HL-60/S4 treated with retinoic acid at 250 ng/mL for 4 days and 3 days (cell line): ENCODE data around the gene THSD7A.

Source experiments
- in situ Hi-C: fragments of 300-500 bp; cut with MboI; formaldehyde crosslinking; loops from 2 replicates; pipeline ENCODE4 v1.7.0; 2022; ENCODE audit warnings: low sequenced_read_pairs

THSD7A gene

DNA sequence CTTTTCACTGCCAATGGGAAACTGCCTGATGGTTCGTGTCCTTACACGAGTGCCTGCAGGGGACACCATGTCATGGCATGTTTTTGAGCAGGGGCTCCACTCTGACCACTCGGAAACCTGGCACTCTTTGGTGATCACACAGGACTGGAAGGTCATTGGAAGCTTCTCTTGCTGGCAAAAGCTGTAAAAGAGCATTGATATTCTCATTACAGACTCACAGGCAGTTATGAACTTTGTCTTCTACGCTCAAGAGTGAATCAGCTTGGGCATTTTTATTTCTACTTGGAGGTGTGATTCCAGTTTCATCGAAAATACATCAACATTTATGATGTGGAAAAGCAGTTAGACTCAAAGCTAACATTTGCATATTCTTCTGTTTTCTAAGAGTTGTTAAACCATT, 238.7 kb downstream of the THSD7A start:
- in situ Hi-C loops, result no loop called here

DNA sequence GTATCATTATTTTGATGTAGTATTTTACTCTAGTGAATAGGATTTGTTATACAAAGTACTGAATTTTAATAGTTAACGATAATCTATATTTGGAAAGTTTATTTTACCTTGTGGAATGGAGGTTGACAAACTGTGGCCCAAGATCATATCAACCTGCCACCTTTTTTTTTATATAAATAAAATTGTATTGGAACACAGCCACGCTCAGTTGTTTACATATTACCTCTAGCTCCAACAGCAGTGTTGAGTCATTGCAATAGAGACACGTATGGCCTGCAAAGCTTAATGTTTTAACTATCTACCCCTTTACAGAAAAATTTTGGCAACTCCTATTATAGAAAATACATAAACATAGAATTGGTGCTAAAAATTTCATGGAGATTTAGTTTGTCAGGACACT, 239.3 kb downstream of the THSD7A start:
- in situ Hi-C loops, result no loop called here

DNA sequence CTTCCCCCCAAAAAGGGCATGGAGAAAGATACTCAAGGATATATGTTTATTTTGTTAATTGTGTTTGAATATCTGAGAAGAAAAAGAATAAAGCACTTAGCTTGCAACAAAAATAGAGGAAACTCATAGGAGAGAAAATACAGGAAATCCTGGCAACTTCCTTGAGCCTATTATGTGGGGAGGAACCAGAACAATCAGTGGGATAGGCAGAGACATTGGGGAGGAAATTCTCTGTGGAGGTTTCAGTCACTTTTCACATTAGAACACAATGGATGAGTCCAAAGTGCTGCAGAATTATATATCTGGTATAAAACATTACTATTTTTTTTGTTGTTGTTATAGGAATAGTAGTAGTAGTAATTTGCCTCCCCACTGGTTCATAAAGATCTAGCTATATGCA, 240.1 kb downstream of the THSD7A start:
- in situ Hi-C loops, result no loop called here

DNA sequence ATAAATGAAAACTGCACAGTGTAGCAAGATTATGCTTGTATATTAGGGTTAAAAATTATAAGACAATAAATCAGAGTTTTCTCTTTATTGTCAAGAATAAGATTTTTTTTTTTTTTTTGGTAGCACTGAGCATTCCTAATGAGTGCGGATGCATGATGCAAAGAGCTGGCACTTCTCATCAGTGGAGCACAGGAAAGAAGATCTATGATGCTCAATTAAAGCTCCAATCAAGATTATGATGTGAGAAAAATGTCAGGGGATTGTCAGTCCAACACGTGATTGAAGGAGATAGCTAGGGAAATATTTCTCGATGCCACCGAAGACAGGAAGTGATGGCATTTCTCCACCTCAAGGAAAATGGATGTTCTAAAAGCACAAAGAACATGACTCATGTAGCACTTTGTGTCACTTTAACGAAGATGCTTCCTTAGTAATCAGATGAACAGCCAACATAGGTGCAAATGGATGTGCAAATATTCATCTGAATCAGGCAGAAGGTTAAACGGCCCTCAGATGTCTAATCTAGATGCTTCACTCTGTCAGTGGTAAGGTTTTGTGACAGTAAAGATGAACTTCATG, 240.9 kb downstream of the THSD7A start:
- in situ Hi-C loops, result no loop called here

DNA sequence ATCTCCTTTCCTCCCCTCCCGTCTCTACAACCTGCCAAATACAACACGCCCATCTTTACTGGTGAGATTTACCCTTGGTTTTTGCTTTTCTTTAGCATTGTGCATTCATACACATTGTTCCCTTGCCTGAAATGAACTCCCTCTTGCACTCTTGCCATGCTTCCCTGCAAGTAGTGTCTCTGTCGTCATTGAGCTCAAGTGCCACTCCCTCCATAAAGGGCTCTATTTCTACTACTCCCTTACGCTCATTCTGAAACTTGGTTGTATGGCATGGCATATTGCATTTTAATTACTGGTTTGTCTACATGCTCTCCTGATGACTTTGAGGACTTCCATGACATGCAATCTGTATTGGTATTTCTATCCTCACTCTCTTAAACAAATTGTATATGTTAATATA, 242.7 kb downstream of the THSD7A start:
- in situ Hi-C loops, result no loop called here

DNA sequence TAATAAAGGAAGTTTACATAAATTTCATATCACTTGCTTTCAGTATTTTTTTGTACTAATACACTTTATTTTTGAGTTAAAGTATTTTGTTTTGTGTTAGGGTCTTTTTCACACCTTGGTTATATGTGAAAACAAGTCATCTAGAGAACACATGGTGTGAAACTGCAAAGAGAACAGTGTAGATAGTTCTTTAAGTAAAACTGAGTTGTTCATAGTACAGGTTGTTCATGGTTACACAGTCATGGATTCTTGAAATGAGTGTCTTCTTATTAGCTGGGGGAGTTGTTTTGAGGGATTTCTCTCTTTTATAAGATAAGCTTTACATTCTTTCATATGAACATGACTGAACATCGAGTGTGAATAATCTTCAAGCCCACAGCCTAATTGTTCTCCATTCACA, 244.2 kb downstream of the THSD7A start:
- in situ Hi-C loops, result no loop called here

DNA sequence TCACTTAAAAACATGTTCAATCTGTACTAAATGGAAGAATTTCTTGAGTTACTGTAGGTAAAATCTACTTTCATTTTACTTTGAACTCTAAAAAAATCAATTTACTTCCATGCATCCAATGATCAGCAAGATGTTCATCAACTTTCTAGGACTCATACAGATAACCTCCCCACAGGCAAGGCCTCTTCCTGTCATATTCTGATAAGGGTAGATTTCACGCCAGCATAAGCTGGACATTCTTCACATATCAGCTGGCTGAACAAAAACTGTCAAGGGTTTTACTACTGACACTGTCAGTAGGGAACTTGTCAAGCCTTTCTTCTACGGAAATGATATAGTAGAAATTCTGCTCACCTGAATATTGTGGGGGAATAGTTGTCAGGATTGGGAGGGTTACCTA, 244.9 kb downstream of the THSD7A start:
- in situ Hi-C loops, result no loop called here

- in situ Hi-C loops, result no loop called here
Observed at GRCh38 chr7:11584406-11585031, 247.5 kb downstream of the THSD7A start.

GRCh38 chr7:11579141-11579540, 252.9 kb downstream of the THSD7A start:
- in situ Hi-C loops, result no loop called here

GRCh38 chr7:11576310-11576709, 255.7 kb downstream of the THSD7A start:
- in situ Hi-C loops, result no loop called here

DNA sequence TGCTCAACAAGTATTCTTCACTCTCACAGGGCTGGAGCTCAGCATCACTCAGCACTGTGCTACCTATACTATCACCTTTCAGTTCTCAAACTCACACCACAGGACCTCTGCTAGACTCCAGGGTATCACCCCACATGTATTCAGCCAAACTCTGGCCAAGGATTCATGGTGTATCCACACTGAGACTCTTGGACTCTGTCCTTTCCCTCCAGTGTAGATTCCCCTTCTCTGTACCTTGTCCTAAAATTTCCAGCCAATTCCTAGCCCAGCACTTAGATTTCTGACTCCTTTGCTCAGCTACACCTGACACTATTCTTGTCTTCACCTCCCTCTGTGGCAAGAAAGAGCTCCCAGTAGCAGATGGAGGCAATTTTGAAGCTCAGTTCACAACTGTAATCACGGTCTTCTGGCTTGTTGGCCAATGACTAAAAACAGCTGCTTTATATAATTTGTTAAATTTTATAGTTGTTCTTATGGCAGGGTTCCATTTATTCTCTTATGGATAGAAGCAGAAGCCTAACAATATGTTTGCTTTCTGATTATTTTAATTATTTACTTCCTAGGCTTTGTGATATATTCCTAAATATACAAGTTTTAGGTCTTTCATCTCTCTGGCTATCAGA, 258.8 kb downstream of the THSD7A start:
- in situ Hi-C loops, result no loop called here

- in situ Hi-C loops, result no loop called here
Observed at GRCh38 chr7:11570922-11571550, 261.0 kb downstream of the THSD7A start.

DNA sequence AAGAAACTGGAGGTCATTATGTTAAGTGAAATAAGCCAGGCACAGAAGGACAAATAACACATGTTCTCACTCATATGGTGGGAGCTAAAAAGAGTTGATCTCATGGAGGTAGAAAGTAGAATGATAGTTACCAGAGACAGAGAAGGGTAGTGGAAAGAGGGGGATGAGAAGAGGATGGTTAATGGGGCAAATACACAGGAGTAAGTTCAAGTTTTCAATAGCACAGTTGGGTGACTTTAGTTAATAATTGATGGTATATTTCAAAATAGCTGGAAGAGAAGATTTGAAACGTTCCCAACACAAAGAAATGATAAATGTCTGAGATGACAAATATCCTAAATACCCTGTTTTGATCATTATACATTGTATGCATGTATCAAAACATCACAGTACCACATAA, 261.8 kb downstream of the THSD7A start:
- in situ Hi-C loops, result no loop called here

DNA sequence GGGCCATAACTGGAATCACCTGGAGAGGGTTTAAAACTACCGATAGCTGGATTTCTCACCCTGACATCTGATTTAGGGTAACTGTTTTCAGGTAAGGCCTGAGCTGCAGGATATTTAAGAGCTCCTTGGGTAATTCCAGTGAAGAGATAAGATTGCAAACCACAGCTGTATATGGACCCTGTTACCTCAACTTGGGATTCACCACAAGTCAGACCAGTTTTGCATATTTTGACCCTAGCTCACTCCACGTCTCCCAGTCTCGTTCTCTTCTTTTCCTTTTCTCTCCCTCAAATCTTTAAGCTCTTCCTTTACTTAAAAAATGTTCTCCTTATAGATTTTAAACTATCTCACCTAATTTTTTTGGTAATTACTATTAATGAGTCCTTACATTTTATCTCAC, 264.4 kb downstream of the THSD7A start:
- in situ Hi-C loops, result no loop called here

DNA sequence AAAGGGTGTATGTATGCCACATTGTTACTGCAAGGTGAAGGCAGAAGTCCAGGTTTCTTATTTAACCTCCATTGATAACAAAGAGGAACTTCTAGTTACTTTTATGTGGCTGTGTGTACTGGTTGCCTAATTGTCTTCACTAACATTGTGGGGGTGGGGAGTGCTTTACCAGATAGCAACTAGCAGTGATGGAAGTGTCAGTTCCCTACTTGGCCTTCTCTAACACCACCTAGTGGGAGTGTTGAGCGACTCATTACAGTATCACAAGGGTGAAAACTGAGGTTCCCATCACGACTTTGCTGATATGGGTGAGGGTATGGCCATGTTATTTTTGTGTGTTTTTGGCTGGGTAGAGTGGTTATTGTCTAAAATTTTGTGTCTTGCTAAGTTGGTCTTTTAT, 274.4 kb downstream of the THSD7A start:
- in situ Hi-C loops, result no loop called here

GRCh38 chr7:11552676-11553296, 279.2 kb downstream of the THSD7A start:
- in situ Hi-C loops, result no loop called here

DNA sequence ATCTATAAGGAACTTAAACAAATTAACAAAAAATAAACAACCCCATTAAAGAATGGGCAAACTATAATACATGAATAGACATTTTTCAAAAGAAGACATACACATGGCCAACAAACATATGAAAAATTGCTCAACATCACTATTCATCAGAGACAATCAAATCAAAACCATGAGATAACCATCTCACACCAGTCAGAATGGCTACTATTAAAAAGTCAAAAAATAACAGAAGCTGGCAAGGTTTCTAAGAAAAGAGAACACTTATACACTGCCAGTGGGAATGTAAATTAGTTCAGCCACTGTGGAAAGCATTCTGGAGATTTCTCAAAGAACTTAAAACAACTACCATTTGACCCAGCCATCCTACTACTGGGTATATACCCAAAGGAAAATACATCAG, 280.5 kb downstream of the THSD7A start:
- in situ Hi-C loops, result no loop called here

GRCh38 chr7:11548532-11548931, 283.5 kb downstream of the THSD7A start:
- in situ Hi-C loops, result no loop called here

DNA sequence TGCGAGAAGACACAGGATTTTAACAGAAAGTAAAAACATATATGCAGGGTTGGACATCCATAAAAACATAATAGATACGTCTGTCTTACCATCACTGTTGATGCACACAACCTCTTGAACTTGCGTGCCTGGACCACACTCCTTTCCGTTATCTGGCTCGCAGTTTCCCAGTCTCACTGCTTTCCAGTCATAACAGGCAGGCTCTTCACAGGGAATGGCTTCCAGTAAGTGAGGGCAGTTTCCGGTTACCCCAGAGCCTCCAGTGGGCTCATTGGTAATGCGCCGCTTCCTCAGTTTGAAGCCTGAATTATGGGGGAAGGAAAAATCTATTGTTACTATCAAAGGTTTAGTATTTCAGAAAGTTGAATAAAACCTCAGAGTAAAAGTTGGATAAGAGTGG, 290.7 kb downstream of the THSD7A start:
- in situ Hi-C loops, result no loop called here

- in situ Hi-C loops, result no loop called here
Observed at GRCh38 chr7:11540271-11540761, 291.7 kb downstream of the THSD7A start.

DNA sequence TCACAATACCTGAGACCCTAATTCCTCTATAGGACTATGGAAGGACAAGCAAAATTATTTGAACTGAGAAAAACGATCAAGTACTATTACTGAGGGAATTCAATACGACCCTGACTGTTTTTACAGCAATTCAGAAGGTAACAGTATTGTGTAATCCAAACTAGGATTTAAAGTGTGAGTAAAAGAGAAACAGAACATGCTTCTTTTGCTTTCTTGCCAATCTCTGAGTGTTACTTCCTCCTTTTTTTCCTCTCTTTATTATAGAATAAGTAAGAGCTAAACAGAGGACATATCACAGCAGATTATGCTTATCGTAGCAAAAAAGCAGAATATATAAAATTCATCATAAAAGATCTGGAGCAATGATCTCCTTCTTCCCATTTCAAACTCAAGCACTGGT, 292.1 kb downstream of the THSD7A start:
- in situ Hi-C loops, result no loop called here
